ENCODE measurements around the gene CASP1. TPM values are rescaled to one million over a fixed set of nuclear protein-coding genes. Genes with fewer than 3 reads are reported as not detected.

CASP1 gene
- total RNA-seq, 1 experiment from 2014 or later, result 0.62 TPM

DNA sequence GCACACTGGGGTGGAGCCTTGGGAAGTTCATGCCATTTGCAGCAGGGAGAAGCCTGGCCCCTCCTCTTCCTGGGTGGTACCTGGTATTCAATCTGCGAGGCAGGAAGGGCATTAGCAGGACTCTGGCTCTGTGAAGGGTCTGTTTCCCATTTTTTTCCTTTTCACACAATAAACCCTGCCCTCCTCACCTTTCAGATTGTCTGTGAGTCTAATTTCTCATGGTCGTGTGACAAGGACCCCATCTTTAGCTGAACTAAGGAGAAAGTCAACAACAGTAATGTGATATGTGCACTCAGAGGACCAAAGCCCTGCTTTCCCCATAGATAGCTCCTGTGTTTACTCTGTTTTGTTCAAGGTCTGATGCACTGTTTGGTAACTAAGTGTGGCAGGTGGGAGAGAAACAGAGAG lies 39.9 kb downstream of the CASP1 start:
- no peak for DNase-seq (ENCODE audit: extremely low read depth, low read depth)

DNA sequence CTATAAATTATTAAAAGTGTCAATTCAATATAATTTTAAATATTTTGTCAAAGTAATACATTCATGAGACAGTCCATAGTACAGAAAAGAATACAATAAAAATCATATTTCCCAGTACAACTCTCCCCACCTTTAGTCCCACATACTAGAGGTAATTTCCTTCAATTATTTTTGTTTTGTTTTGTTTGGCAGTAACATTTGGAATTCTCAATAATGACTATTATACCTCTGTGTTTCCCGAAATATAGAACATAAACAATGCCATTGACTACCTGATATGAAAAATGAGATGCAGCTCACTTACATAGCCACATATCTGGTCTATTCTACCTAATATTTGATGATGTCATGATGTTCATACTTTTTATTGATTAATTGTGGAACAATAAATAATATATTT lies 42.2 kb downstream of the CASP1 start:
- no peak for DNase-seq (ENCODE audit: extremely low read depth, low read depth)

DNA sequence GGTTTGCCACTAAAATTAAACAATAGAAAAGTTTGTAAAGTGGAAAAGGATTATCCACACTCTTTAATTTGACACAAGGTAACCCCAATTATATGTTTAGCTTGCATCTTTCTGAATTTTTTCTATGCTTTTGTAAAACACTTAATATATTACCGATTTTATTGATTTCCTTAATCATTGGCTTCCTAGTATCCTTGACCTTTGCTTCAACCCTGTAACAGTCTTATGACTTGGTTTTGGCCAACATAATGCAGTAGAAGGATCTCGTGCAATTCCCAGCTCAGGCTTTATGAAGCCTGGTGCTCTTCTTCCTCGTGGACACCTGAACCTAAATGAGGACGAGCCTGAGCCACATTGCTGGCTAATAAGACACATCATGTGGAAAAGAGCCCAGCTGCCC lies 43.0 kb downstream of the CASP1 start:
- no peak for DNase-seq (ENCODE audit: extremely low read depth, low read depth)

DNA sequence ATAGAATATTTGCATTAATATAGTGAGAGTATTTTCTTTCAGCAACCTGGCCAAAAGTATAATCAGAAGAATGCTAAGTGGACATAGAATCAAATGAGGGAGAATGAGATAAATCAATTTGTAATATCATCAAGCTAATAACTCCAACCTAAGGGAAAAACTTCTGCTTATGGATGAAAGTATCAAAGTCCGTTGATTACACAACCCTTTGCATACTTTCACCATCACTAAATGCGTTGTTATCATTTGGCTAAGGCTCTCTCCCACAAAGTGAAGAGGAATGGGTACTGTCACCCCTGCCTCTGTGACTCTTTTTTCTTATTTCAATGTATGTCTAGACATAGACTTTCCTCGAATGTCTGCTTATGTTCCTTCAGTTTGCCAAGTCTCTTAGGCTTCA lies 50.1 kb downstream of the CASP1 start:
- DNase-seq (ENCODE audit: extremely low read depth, low read depth), result no peak

DNA sequence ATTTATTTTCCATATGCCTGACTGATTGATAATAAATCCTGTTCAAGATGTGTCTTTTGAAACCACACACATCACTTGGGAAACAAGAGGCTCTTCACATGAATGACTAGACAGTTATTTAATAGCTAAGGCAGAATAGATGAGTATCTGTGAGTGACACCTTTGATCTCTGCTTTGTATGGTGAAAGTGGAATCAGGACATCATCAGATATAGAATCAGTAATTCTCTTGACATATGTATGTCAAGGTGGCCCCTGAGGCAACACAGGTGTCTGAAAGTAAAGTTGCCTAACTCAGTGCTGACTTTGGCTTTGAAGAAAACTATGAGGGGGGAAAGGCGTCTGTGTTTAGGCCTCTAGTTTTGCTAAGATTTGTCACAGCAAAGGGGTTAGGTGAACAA lies 55.1 kb downstream of the CASP1 start:
- no peak for DNase-seq (ENCODE audit: extremely low read depth, low read depth)

Other genes with a start within 250 kb of the CASP1 start
- not detected in 2 replicates for gene CASP12, start 136.7 kb downstream of the CASP1 start, total RNA-seq (2014; rRNA removed; shearing (Covaris generic))
- gene CASP4, start 66.6 kb downstream of the CASP1 start, total RNA-seq (2014; rRNA removed; shearing (Covaris generic)), result 146 and 150 TPM in 2 replicates
- 0.10 and 0.55 TPM in 2 replicates for gene CASP5, start 12.0 kb downstream of the CASP1 start, total RNA-seq (2014; rRNA removed; shearing (Covaris generic))
- gene CARD16, start 10.2 kb upstream of the CASP1 start, total RNA-seq (2014; rRNA removed; shearing (Covaris generic)), result not detected in 2 replicates
- not detected in 2 replicates for gene CARD18, start 104.6 kb upstream of the CASP1 start, total RNA-seq (2014; rRNA removed; shearing (Covaris generic))